ENCODE measurements around the gene ABCG8.

DNA sequence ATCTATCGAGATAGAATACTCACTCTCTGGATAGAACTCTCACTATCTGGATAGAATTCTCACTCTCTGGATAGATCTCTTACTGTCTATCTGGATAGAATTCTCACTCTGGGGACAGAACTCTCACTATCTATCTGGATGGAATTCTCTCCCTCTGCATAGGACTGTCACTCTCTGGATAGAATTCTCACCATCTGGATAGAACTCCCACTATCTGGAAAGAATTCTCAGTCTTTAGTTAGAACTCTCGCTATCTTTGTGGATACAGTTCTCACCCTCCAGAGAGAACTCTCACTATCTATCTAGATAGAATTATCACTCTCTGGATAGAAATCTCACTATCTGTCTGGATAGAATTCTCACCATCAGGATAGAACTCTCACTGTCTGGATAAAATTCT lies 16.5 kb downstream of the ABCG8 start:
- TF ChIP-seq, protein P1, sequence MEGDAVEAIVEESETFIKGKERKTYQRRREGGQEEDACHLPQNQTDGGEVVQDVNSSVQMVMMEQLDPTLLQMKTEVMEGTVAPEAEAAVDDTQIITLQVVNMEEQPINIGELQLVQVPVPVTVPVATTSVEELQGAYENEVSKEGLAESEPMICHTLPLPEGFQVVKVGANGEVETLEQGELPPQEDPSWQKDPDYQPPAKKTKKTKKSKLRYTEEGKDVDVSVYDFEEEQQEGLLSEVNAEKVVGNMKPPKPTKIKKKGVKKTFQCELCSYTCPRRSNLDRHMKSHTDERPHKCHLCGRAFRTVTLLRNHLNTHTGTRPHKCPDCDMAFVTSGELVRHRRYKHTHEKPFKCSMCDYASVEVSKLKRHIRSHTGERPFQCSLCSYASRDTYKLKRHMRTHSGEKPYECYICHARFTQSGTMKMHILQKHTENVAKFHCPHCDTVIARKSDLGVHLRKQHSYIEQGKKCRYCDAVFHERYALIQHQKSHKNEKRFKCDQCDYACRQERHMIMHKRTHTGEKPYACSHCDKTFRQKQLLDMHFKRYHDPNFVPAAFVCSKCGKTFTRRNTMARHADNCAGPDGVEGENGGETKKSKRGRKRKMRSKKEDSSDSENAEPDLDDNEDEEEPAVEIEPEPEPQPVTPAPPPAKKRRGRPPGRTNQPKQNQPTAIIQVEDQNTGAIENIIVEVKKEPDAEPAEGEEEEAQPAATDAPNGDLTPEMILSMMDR (IDR thresholded peaks at IDR 0.05; ENCODE audit: poor library complexity) = no peak
- no peak for TF ChIP-seq EZH2 (IDR thresholded peaks at IDR 0.05; ENCODE audit: borderline replicate concordance)
- no peak for TF ChIP-seq EZH2phosphoT487 (IDR thresholded peaks at IDR 0.05; ENCODE audit: low read depth, severe bottlenecking, unreplicated experiment)

All from hepatocyte (in vitro differentiated cells).